Skeletal muscle tissue (tissue), 4 donors: Measurements from ENCODE around the gene ARHGEF2. TPM values are rescaled to one million over a fixed set of nuclear protein-coding genes. Genes with fewer than 3 reads are reported as not detected.

ENCODE experiments used
- H3K27ac ChIP-seq: one replicate; pipeline ENCODE4 v1.7.0; 2013; ENCODE audit warnings: mild to moderate bottlenecking, low read depth, low read length, inconsistent platforms
- H3K27me3 ChIP-seq, 3 donors: one replicate each; pipeline ENCODE4 v1.7.0; 2013; ENCODE audit warnings: low read length in 3 of 3; ENCODE audit not compliant: control insufficient read depth in 3 of 3, insufficient read depth in 3 of 3
- H3K36me3 ChIP-seq, 3 donors: one replicate each; pipeline ENCODE4 v1.7.0; 2013; ENCODE audit warnings: low read length in 3 of 3; ENCODE audit not compliant: control insufficient read depth in 3 of 3, insufficient read depth in 3 of 3
- H3K4me1 ChIP-seq, 3 donors: one replicate each; pipeline ENCODE4 v1.7.0; 2013; ENCODE audit warnings: low read length in 3 of 3, mild to moderate bottlenecking in 3 of 3; ENCODE audit not compliant: control insufficient read depth in 3 of 3, insufficient read depth in 3 of 3
- H3K4me3 ChIP-seq, 3 donors: one replicate each; pipeline ENCODE4 v1.7.0; 2013; ENCODE audit warnings: low read length in 3 of 3
- H3K9ac ChIP-seq, 3 donors: one replicate each; pipeline ENCODE4 v1.7.0; 2013; ENCODE audit warnings: low read length in 3 of 3, mild to moderate bottlenecking in 3 of 3, moderate library complexity in 2 of 3, low read depth in 1 of 3
- H3K9me3 ChIP-seq, 3 donors: one replicate each; pipeline ENCODE4 v1.7.0; 2013; ENCODE audit warnings: low read length in 3 of 3; ENCODE audit not compliant: control insufficient read depth in 3 of 3
- total RNA-seq: library from RNA; depleted of rRNA; stranded (reverse); fragments of >200 nt; gene quantifications from one replicate; pipeline ENCODE4 v1.2.3, GENCODE V29; 2014
- donor health status: Osteomylitis.

ARHGEF2 gene
- total RNA-seq, 1 donor from 2014 or later, result 135 TPM

GRCh38 chr1:155981266-155982088, 3.1 kb upstream of the ARHGEF2 start:
- H3K36me3 ChIP-seq, result peaks cover 0 to 3% (median 0%) of the 10 kb centered on the region in 3 donors
- H3K27ac ChIP-seq, result peak overlapping the region; percentile 99
- H3K4me1 ChIP-seq, result peaks cover 60 to 64% (median 61%) of the 10 kb centered on the region in 3 donors
- H3K9me3 ChIP-seq, result no peaks in the 10 kb centered on the region
- peak overlapping the region; percentile 28 to 31 (median 28) for H3K4me3 ChIP-seq
- peak overlapping the region in 2 of 3 donors; percentile 41 to 45 for H3K9ac ChIP-seq
- no peaks in the 10 kb centered on the region for H3K27me3 ChIP-seq

GRCh38 chr1:155979597-155980343, 1.4 kb upstream of the ARHGEF2 start:
- Histone ChIP-seq H3K27me3 (no peaks in the 10 kb centered on the region), H3K9ac (peak overlapping the region; percentile 85 to 98 (median 92)), H3K4me1 (peaks cover 72 to 81% (median 75%) of the 10 kb centered on the region in 3 donors), H3K4me3 (peak overlapping the region; percentile 74 to 88 (median 85)), H3K27ac (peak overlapping the region; percentile 99), H3K9me3 (no peaks in the 10 kb centered on the region), H3K36me3 (peaks cover 0 to 3% (median 0%) of the 10 kb centered on the region in 3 donors)

- peak overlapping the region; percentile 74 to 88 (median 85) for H3K4me3 ChIP-seq
- H3K9ac ChIP-seq, result peak overlapping the region; percentile 85 to 98 (median 92)
- peak overlapping the region; percentile 99 for H3K27ac ChIP-seq
- no peaks in the 10 kb centered on the region for H3K9me3 ChIP-seq
- H3K36me3 ChIP-seq, result peaks cover 0 to 3% (median 0%) of the 10 kb centered on the region in 3 donors
- peaks cover 77 to 89% (median 81%) of the 10 kb centered on the region in 3 donors for H3K4me1 ChIP-seq
- H3K27me3 ChIP-seq, result no peaks in the 10 kb centered on the region
Measured at GRCh38 chr1:155978973-155979429, 654 bp upstream of the ARHGEF2 start.

GRCh38 chr1:155977690-155978324, 540 bp downstream of the ARHGEF2 start:
- Histone ChIP-seq H3K27ac (peak overlapping the region; percentile 99), H3K9me3 (no peaks in the 10 kb centered on the region), H3K36me3 (peaks cover 0 to 3% (median 0%) of the 10 kb centered on the region in 3 donors), H3K4me3 (peak overlapping the region; percentile 74 to 88 (median 85)), H3K4me1 (peaks cover 72 to 87% (median 77%) of the 10 kb centered on the region in 3 donors), H3K9ac (peak overlapping the region; percentile 85 to 98 (median 92)), H3K27me3 (no peaks in the 10 kb centered on the region)

GRCh38 chr1:155976913-155977689, 1.2 kb downstream of the ARHGEF2 start:
- Histone ChIP-seq H3K9me3 (no peaks in the 10 kb centered on the region), H3K36me3 (peaks cover 0 to under 1% (median 0%) of the 10 kb centered on the region in 3 donors), H3K27me3 (no peaks in the 10 kb centered on the region), H3K27ac (peak overlapping the region; percentile 99), H3K9ac (peak overlapping the region; percentile 85 to 98 (median 92)), H3K4me3 (peak overlapping the region; percentile 74 to 88 (median 85)), H3K4me1 (peaks cover 76 to 88% (median 77%) of the 10 kb centered on the region in 3 donors)

- Histone ChIP-seq H3K9ac (peak overlapping the region; percentile 85 to 98 (median 92)), H3K27ac (peak overlapping the region; percentile 99), H3K36me3 (no peaks in the 10 kb centered on the region), H3K9me3 (no peaks in the 10 kb centered on the region), H3K4me3 (peak overlapping the region; percentile 74 to 88 (median 85)), H3K4me1 (peaks cover 72 to 86% (median 73%) of the 10 kb centered on the region in 3 donors), H3K27me3 (no peaks in the 10 kb centered on the region)
Measured at GRCh38 chr1:155976062-155976912, 2.1 kb downstream of the ARHGEF2 start.

- Histone ChIP-seq H3K9ac (peak overlapping the region; percentile 85 to 98 (median 92)), H3K4me1 (peaks cover 72 to 84% (median 72%) of the 10 kb centered on the region in 3 donors), H3K27me3 (no peaks in the 10 kb centered on the region), H3K27ac (peak overlapping the region; percentile 99), H3K9me3 (no peaks in the 10 kb centered on the region), H3K4me3 (peak overlapping the region; percentile 74 to 88 (median 85)), H3K36me3 (no peaks in the 10 kb centered on the region)
Measured at GRCh38 chr1:155975375-155976061, 2.8 kb downstream of the ARHGEF2 start.
